ENCODE results near the gene CYP2E1. TPM values are rescaled to one million over a fixed set of nuclear protein-coding genes. Genes with fewer than 3 reads are reported as not detected.

CYP2E1 gene
- total RNA-seq (2014; rRNA removed; shearing (Covaris generic)), result 15.4 TPM in 1 of 2 replicates, not detected in the other
- polyA plus RNA-seq (2016; fragmentation: Nextera tagmentation; extraction: Ambion mirVana), result 0.31 and 0.79 TPM in 2 replicates

- peak within 1 kb of the TSS; percentile 54; the same call in 1 of the 2 replicates for H3K4me3 ChIP-seq
- 56 to 59% methylated on average over 16 of the region's 16 CpGs for WGBS, 2 experiments (ENCODE audit: low coverage in 1 of 2, low lambda C conversion rate in 2 of 2, missing lambda C conversion rate in 2 of 2)
- TF ChIP-seq EZH2 (IDR thresholded peaks at IDR 0.05; ENCODE audit: insufficient read depth, poor library complexity, severe bottlenecking) (no peak), EZH2phosphoT487 (IDR thresholded peaks at IDR 0.05; ENCODE audit: insufficient read depth, low read depth) (no peak)
- H3K4me1 ChIP-seq (ENCODE audit: insufficient read depth), result no peaks in the 10 kb centered on the region
- H3K9ac ChIP-seq, result no peak within 1 kb of the TSS
- H2AFZ ChIP-seq, result peak within 1 kb of the TSS; percentile 37; the same call in 1 of the 2 replicates
- no peaks in the 10 kb centered on the region for H4K20me1 ChIP-seq (ENCODE audit: insufficient read depth)
- H3K27ac ChIP-seq, result no peak within 1 kb of the TSS
- in situ Hi-C loops (cut with MboI), result no loop called here
- no peaks in the 10 kb centered on the region for H3K36me3 ChIP-seq (ENCODE audit: low read depth)
- no peaks in the 10 kb centered on the region for H3K9me2 ChIP-seq (ENCODE audit: insufficient read depth)
- H3K9me3 ChIP-seq (ENCODE audit: low read depth), result no peaks in the 10 kb centered on the region
- DNase-seq, result no peak
- peaks cover 43% of the 10 kb centered on the region for H3K27me3 ChIP-seq (replicated peaks; ENCODE audit: insufficient read depth)
- no peaks in the 10 kb centered on the region for H3F3A ChIP-seq (ENCODE audit: insufficient read depth)
- no peaks in the 10 kb centered on the region for H3K79me2 ChIP-seq (ENCODE audit: insufficient read depth)
- no peak within 1 kb of the TSS for H3K4me2 ChIP-seq (ENCODE audit: unreplicated experiment)
These were observed at the start of gene CYP2E1 for GRCh38 chr10:133526957-133527588. Gene CYP2E1, plus strand, starts transcription at chr10:133527363. Its CDS starts 33 bp downstream, at chr10:133527396.

DNA sequence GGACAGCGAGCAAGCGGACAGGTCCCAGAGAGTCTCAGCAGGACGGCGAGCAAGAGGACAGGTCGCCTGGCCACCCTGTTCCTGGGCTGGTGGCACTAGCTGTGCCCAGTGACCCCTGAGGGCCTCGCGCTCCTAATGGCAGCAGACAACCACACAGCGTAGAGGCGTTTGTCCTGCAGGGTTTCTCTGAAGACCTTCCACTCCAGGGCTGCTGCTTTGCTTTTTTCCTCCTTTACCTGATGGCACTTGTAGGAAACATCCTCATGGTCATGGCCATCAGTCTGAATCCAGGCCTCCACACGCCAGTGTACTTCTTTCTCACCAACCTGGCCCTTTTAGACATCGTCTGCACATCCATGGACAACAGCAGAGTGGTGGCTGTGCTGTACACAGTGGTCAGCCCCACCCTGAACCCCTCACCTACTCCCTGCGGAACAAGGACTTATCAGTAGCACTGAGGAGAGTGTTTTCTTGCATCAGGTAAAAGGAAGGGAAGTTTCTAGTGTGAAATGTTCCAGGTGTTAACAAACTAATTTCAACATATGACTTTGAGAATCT lies 46.0 kb upstream of the CYP2E1 start:
- Histone ChIP-seq H3K27ac (no peak overlapping the region), H3K4me1 (ENCODE audit: insufficient read depth) (no peaks in the 10 kb centered on the region), H3K9me2 (ENCODE audit: insufficient read depth) (no peaks in the 10 kb centered on the region), H3K4me3 (no peak overlapping the region), H3K27me3 (replicated peaks; ENCODE audit: insufficient read depth) (no peaks in the 10 kb centered on the region), H2AFZ (no peak overlapping the region), H3K79me2 (ENCODE audit: insufficient read depth) (no peaks in the 10 kb centered on the region), H3F3A (ENCODE audit: insufficient read depth) (no peaks in the 10 kb centered on the region), H3K36me3 (ENCODE audit: low read depth) (no peaks in the 10 kb centered on the region), H3K4me2 (ENCODE audit: unreplicated experiment) (no peak overlapping the region), H3K9ac (no peak overlapping the region), H4K20me1 (ENCODE audit: insufficient read depth) (no peaks in the 10 kb centered on the region), H3K9me3 (ENCODE audit: low read depth) (no peaks in the 10 kb centered on the region)
- TF ChIP-seq EZH2 (IDR thresholded peaks at IDR 0.05; ENCODE audit: insufficient read depth, poor library complexity, severe bottlenecking) (no peak), EZH2phosphoT487 (IDR thresholded peaks at IDR 0.05; ENCODE audit: insufficient read depth, low read depth) (no peak)
- 64 to 68% methylated on average over 10 to 12 of the region's 12 CpGs for WGBS, 2 experiments (ENCODE audit: low coverage in 1 of 2, low lambda C conversion rate in 2 of 2, missing lambda C conversion rate in 2 of 2)
- in situ Hi-C loops (cut with MboI), result no loop called here
- DNase-seq, result no peak

- H3K9ac ChIP-seq, result no peak overlapping the region
- no peak overlapping the region for H3K27ac ChIP-seq
- H3K4me1 ChIP-seq (ENCODE audit: insufficient read depth), result no peaks in the 10 kb centered on the region
- H4K20me1 ChIP-seq (ENCODE audit: insufficient read depth), result no peaks in the 10 kb centered on the region
- no peaks in the 10 kb centered on the region for H3K9me3 ChIP-seq (ENCODE audit: low read depth)
- DNase-seq, result no peak
- in situ Hi-C loops (cut with MboI), result no loop called here
- no peaks in the 10 kb centered on the region for H3K36me3 ChIP-seq (ENCODE audit: low read depth)
- H2AFZ ChIP-seq, result no peak overlapping the region
- no peak overlapping the region for H3K4me2 ChIP-seq (ENCODE audit: unreplicated experiment)
- H3K9me2 ChIP-seq (ENCODE audit: insufficient read depth), result no peaks in the 10 kb centered on the region
- H3K79me2 ChIP-seq (ENCODE audit: insufficient read depth), result no peaks in the 10 kb centered on the region
- 69 to 78% methylated on average over 10 of the region's 10 CpGs for WGBS, 2 experiments (ENCODE audit: low coverage in 1 of 2, low lambda C conversion rate in 2 of 2, missing lambda C conversion rate in 2 of 2)
- TF ChIP-seq EZH2 (IDR thresholded peaks at IDR 0.05; ENCODE audit: insufficient read depth, poor library complexity, severe bottlenecking) (no peak), EZH2phosphoT487 (IDR thresholded peaks at IDR 0.05; ENCODE audit: insufficient read depth, low read depth) (no peak)
- no peak overlapping the region for H3K4me3 ChIP-seq
- no peaks in the 10 kb centered on the region for H3K27me3 ChIP-seq (replicated peaks; ENCODE audit: insufficient read depth)
- H3F3A ChIP-seq (ENCODE audit: insufficient read depth), result no peaks in the 10 kb centered on the region
These were observed 45.5 kb upstream of the CYP2E1 start for GRCh38 chr10:133481657-133482056.

GRCh38 chr10:133484818-133485217 lies 42.3 kb upstream of the CYP2E1 start:
- Histone ChIP-seq H3K27ac (no peak overlapping the region), H2AFZ (no peak overlapping the region), H3K9me3 (ENCODE audit: low read depth) (no peaks in the 10 kb centered on the region), H3K4me3 (no peak overlapping the region), H3K79me2 (ENCODE audit: insufficient read depth) (no peaks in the 10 kb centered on the region), H4K20me1 (ENCODE audit: insufficient read depth) (no peaks in the 10 kb centered on the region), H3K9ac (no peak overlapping the region), H3K4me1 (ENCODE audit: insufficient read depth) (no peaks in the 10 kb centered on the region), H3K36me3 (ENCODE audit: low read depth) (no peaks in the 10 kb centered on the region; the same call in 1 of the 2 replicates), H3F3A (ENCODE audit: insufficient read depth) (no peaks in the 10 kb centered on the region), H3K4me2 (ENCODE audit: unreplicated experiment) (no peak overlapping the region), H3K9me2 (ENCODE audit: insufficient read depth) (no peaks in the 10 kb centered on the region), H3K27me3 (replicated peaks; ENCODE audit: insufficient read depth) (no peaks in the 10 kb centered on the region)
- DNase-seq, result no peak
- TF ChIP-seq EZH2 (IDR thresholded peaks at IDR 0.05; ENCODE audit: insufficient read depth, poor library complexity, severe bottlenecking) (no peak), EZH2phosphoT487 (IDR thresholded peaks at IDR 0.05; ENCODE audit: insufficient read depth, low read depth) (no peak)
- in situ Hi-C loops (cut with MboI), result no loop called here

Measured in GM23248 (cell line).